IPS DF 4.7 (cell line): ENCODE data around the gene LDLRAP1.
A peak's percentile ranks its signal among the peaks of the same experiment; 100 is the strongest.
"Not testable (repeated sequence)": the region's sequence is repeated elsewhere in the genome, so short reads cannot be mapped to it uniquely, and the experiment has no call there.

Experiments
- DNase-seq: peaks from one replicate; pipeline ENCODE4 v3.0.0-alpha.2; 2013; ENCODE audit warnings: low spot score; ENCODE audit errors: extremely low read depth

LDLRAP1 gene

GRCh38 chr1:25603779-25604538 is 60.6 kb downstream of the LDLRAP1 start:
- not testable (repeated sequence) for DNase-seq

GRCh38 chr1:25607123-25607522 is 63.7 kb downstream of the LDLRAP1 start:
- DNase-seq, result no peak

DNA sequence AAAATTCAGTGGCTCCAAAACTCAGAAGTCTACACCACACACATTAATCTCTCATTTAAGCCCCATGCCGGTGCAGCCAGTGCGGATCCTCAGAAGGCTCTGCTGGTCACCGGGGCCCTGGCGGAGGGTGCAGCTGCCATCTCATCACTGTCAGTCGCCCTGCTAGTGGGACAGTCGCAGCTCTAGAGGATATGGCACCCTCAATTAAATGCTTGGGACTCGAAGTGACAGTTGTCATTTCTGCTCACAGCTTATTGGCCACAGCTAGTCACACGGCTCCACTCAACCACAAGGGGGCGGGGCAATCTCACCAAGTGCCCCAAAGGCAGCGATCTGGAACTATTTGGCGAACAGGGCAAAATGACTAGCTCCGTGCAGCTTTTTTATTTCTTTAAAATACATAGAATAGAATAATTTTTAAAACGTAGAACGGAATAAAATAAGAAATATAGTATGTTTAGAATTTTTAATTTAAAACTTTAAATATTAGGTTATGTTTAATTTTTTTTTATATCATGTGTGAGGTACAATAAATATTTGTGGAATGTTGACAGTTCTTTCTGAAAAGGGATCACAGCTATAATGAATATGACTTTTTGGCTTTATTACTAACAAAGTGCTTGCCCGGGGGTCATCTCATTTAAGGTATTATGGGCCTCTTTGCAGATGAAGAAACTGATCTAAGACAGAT is 65.2 kb downstream of the LDLRAP1 start:
- no peak for DNase-seq

DNA sequence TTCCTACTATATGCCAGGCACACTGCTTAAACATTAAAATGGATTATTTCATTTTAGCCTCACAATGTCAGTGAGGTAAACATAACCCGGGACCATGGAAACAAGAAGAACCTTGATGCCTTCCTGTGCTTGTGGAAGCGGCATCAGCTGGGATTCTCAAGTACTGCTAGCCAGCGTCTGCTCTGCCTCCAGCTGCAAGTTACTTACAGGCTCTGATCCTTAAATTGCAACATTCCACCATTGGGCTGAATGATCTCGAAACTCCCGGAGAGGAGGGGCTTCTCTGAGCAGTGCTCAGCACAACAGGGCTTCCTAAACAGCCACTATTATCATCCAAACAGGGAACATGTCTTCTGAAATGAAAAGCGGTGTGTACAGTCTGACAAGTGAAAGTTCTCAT is 66.5 kb downstream of the LDLRAP1 start:
- DNase-seq, result no peak

- no peak for DNase-seq
Observed at GRCh38 chr1:25610822-25611630, 67.6 kb downstream of the LDLRAP1 start.

DNA sequence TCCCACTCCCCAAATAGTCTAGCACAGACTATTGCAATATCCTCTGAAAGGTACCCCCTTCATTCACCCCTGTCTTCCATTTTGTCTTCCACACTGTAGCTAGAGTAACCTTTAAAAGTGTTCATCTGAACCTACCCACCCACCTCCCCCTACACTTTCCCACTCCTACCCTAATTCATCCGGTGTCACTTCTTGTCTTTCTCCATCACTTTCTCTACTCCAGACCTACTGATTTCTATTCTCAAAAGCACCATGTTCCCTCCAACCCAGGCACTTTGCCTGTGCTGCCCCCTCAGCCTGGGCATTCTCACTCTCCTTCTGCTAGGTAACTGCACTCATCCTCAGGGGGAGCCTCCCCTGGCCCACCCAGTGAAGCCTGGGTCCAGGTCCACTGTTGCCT is 68.4 kb downstream of the LDLRAP1 start:
- no peak for DNase-seq

DNA sequence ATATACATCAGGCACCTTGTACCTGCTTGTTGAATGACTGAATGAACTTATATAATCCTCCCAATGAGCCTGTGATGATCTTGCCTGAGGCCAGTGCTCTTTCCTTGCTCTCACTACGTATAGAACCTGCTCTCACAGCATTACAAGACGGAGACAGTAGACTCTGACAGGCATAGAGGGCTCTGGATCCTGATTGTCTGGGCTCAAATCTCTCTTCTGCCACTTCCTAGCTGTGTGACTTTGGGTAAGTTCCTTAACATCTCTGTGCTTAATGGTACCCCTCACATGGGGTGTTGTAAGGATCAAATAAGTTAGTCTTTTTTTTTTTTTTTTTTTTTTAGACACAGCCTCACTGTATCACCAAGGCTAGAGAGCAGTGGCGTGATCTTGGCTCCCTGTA is 69.0 kb downstream of the LDLRAP1 start:
- DNase-seq, result no peak

DNA sequence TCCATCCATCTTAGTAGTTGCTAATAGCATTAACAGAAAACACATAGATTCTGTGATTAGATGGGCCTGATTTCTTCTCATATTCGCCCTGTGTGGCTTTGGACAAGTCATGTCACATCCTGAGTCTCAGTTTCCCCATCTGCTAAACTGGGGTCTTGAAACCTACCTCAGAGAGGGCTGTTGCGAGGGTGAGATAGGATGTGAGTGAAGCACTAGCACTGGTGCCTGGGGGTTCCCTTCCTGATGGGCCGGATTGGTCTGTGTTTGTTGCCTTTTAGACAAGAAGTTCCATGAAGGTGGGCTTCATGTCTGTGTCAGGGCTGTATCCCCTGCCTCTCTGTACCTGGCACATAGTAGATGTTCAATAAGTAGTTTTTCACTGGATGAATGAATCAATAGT is 69.7 kb downstream of the LDLRAP1 start:
- no peak for DNase-seq

DNA sequence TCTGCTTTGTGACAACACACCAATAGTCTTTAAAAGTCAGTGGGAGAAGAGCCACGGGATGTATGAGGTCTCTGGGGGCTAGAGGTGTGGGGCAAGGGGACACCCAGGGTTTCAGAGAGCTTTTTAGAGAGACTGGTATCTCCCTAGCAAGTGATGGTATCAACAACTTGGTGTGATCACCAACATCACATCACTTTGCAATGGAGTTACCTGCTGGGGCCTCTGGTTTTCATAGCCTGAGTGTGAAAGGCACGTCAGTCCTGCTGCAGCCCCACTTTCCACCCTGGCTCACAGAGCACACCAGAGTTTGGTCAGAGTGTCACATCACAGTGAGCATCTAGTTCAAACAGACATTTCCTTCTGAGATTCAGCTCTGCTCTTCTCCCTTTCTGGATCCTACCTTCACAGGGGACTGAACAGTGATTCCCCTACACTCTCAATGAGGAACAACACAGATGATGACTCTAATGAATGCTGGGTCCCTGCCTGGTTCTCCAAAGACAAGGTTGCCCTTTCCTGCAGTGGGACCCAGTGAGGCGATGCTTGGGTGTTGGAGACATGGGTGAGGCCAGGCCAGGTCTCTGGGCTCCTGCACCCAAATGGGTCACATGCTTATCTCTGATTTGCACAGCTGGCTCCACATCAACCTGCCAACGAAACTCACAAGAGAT is 71.2 kb downstream of the LDLRAP1 start:
- no peak for DNase-seq

- no peak for DNase-seq
Observed at GRCh38 chr1:25615172-25615541, 71.8 kb downstream of the LDLRAP1 start.

DNA sequence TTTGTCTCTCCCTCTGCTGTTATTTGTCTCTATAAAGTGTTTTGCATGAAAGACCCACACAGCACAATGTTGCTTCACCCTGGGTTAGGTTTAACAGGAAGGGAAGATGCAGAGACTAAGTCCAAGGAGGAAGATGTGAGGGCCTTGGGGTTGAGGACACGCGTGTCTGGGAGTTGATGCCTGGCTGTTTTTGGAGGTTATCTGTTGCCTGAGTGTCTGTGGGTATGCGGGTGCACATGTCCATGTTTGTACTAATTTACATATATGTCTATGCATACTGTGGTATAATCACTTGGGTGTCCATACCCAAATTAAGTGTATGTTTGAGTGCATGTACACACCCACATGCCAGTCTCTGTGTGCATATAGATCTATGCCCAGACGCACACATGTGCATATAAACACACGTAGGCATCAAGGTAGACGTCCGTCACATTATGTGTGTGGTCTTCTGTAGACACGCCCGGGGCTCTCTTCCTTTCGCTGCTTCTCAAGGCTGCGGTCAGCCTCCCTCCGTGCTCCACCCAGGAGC is 72.2 kb downstream of the LDLRAP1 start:
- DNase-seq, result no peak

DNA sequence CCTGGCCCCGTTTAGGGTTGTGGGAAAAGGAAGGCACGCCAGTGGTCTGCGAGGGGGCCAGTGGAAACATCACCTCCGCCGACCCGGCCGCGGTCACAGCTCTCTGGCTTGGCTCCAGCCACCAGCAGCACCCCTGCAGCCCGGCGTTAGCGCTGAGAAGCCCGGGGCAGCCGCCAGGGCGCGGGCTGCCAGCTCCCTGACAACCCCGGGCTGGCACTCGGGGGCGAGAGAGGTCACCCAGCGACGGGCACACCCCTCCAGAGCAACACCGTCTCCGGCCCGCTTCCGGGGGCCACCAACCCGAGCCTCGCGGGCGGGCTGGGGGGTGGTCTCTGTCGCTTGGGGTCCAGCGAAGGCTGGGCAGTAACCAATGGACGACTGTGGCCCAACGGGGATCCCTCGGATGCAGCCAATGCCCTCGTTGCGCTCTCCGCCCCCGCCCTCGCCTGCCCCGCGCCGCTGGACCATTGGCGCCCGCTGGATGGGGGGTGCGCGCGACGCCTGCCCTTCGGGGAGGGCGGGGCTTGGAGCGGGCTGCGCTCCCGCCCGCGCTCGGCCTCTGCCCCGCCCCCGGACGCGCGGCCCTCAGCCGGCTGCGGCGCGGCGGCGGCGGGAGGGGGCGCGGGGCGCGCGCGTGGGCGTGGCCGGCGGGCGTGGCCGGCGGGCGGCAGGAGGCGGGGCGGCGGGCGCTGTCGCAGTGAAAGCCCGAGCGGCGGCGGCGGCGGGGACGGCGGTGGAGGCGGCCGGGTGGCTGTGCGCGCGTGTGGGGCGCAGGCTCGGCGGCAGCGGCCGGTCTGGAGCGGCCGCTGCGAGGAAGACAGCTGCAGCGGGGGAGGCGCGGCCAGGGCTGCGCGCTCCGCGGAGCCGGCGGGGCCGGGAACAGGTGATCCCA is 72.9 kb downstream of the LDLRAP1 start, which contains the start of gene MAN1C1:
Gene MAN1C1 (plus strand): TSS at position 697 of the 892 bp plus-strand sequence. CDS start 1,007 bp downstream, outside the sequence.
- DNase-seq, result peak; percentile 64

- no peak for DNase-seq
Observed at GRCh38 chr1:25616987-25617624, 73.7 kb downstream of the LDLRAP1 start.

DNA sequence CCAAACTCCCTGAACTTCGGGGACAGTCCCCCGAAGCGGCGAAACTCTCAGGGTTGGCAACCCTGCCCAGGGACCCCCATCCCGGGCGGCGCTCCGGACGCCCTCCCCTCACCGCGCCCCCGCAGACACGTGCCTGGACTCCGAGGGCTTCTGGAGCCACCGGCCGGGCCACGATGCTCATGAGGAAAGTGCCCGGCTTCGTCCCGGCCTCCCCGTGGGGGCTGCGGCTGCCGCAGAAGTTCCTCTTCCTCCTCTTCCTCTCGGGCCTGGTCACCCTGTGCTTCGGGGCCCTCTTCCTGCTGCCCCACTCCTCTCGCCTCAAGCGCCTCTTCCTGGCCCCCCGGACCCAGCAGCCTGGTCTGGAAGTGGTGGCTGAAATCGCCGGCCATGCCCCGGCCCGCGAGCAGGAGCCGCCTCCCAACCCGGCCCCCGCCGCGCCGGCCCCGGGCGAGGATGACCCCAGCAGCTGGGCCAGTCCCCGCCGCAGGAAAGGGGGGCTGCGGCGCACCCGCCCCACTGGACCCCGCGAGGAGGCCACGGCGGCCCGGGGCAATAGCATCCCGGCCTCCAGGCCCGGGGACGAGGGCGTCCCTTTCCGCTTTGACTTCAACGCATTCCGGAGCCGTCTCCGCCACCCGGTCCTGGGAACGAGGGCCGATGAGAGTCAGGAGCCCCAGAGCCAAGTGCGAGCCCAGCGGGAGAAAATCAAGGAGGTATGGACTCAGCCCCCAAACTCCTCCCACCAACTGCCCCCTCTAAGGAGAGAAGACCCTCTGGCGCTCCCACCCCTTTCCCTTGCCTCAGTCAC is 74.4 kb downstream of the LDLRAP1 start:
- no peak for DNase-seq

GRCh38 chr1:25618433-25618808 is 75.0 kb downstream of the LDLRAP1 start:
- no peak for DNase-seq
